Uterus (tissue), 2 donors: ENCODE results near the gene ANAPC7.
A peak's percentile ranks its signal among the peaks of the same experiment; 100 is the strongest.

Source experiments
- POLR2A ChIP-seq, 2 donors: fragments of 450-650 bp; IDR thresholded peaks; one replicate each; pipeline ENCODE4 v1.6.1; 2016; ENCODE audit warnings: antibody characterized with exemption in 2 of 2, mild to moderate bottlenecking in 1 of 2, moderate library complexity in 1 of 2
- TF ChIP-seq, protein P1 (sequence below), 4 experiments: fragments of 200-600 bp in 2 of 4; fragments of 450-650 bp in 2 of 4; sonication (generic) in 2 of 4; IDR thresholded peaks; one replicate each; pipeline ENCODE4 v1.5.1; 2016 to 2019; ENCODE audit warnings: antibody characterized with exemption in 4 of 4, mild to moderate bottlenecking in 2 of 4, moderate library complexity in 1 of 4

DNA sequence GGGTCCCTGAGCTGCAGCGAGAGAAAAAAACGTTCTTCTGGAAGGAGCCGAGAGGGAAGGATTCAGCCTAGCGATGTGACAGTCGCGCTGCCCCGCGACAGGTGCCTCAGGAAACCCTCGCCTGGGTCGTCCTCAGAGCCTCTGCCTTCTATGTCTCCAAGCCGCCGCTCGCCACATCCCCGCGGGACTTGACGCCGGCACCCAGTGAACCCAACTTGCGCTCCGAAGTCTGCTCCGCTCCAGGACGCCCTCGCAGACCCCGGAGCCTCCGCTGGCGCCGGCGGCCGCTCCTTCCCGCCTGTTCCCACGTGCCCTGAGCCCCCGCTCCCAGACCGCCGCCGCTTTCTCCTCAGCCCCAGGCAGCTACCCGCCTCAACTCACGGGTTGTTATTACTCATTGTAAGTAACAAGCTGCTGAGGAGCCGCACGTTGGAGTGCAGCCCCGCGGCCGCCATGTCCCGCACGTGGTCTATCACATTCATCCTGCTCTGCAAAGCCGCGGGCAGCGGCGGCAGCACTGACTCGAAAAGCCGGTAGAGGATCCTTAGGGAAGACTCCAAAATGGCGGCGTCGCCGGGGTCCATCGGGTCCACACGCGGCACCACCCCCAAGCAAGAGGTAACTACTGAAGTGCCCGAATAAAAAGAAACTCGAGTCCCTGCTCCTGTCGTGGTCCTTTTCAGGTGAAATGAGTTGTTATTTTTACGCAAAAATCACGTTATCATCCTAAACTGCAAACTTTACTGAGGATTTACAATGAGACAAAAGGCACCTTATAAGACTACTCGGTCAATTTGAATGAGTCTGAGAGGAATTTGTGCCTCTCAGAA, at the start of gene ANAPC7:
- TF ChIP-seq POLR2A (IDR thresholded peaks at IDR 0.05), result peak in 1 of 2 donors; percentile 43
- TF ChIP-seq, protein P1, sequence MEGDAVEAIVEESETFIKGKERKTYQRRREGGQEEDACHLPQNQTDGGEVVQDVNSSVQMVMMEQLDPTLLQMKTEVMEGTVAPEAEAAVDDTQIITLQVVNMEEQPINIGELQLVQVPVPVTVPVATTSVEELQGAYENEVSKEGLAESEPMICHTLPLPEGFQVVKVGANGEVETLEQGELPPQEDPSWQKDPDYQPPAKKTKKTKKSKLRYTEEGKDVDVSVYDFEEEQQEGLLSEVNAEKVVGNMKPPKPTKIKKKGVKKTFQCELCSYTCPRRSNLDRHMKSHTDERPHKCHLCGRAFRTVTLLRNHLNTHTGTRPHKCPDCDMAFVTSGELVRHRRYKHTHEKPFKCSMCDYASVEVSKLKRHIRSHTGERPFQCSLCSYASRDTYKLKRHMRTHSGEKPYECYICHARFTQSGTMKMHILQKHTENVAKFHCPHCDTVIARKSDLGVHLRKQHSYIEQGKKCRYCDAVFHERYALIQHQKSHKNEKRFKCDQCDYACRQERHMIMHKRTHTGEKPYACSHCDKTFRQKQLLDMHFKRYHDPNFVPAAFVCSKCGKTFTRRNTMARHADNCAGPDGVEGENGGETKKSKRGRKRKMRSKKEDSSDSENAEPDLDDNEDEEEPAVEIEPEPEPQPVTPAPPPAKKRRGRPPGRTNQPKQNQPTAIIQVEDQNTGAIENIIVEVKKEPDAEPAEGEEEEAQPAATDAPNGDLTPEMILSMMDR (IDR thresholded peaks at IDR 0.05), result peak in 1 of 4 experiments; percentile 14
